ENCODE results near the gene RNF220.
A peak's percentile ranks its signal among the peaks of the same experiment; 100 is the strongest.

Gene RNF220

DNA sequence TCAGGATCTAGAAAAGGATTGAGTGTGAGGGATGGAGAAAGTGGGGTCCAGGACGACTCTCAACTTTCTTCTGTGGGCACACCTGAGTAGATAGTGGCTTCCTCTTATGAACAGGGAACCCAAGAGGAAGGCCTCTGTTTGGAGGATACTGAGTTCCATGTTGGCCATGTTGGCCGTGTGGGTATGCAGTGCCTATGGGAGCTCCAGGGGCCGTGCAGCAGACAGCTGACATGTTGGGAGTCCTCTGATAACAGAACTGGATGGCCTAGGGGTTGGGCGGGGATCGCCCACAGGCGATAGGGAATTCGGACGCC is 226.2 kb downstream of the RNF220 start:
- TF ChIP-seq, protein P1, sequence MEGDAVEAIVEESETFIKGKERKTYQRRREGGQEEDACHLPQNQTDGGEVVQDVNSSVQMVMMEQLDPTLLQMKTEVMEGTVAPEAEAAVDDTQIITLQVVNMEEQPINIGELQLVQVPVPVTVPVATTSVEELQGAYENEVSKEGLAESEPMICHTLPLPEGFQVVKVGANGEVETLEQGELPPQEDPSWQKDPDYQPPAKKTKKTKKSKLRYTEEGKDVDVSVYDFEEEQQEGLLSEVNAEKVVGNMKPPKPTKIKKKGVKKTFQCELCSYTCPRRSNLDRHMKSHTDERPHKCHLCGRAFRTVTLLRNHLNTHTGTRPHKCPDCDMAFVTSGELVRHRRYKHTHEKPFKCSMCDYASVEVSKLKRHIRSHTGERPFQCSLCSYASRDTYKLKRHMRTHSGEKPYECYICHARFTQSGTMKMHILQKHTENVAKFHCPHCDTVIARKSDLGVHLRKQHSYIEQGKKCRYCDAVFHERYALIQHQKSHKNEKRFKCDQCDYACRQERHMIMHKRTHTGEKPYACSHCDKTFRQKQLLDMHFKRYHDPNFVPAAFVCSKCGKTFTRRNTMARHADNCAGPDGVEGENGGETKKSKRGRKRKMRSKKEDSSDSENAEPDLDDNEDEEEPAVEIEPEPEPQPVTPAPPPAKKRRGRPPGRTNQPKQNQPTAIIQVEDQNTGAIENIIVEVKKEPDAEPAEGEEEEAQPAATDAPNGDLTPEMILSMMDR (IDR thresholded peaks at IDR 0.05; ENCODE audit: extremely low read depth, insufficient read depth, missing control alignments): no peak
- in situ Hi-C loops (cut with MboI; ENCODE audit: low pct_unique_long_range_greater_than_20kb, low sequenced_read_pairs, unreplicated experiment): no loop called here
- no peak for DNase-seq (ENCODE audit: low spot score)

DNA sequence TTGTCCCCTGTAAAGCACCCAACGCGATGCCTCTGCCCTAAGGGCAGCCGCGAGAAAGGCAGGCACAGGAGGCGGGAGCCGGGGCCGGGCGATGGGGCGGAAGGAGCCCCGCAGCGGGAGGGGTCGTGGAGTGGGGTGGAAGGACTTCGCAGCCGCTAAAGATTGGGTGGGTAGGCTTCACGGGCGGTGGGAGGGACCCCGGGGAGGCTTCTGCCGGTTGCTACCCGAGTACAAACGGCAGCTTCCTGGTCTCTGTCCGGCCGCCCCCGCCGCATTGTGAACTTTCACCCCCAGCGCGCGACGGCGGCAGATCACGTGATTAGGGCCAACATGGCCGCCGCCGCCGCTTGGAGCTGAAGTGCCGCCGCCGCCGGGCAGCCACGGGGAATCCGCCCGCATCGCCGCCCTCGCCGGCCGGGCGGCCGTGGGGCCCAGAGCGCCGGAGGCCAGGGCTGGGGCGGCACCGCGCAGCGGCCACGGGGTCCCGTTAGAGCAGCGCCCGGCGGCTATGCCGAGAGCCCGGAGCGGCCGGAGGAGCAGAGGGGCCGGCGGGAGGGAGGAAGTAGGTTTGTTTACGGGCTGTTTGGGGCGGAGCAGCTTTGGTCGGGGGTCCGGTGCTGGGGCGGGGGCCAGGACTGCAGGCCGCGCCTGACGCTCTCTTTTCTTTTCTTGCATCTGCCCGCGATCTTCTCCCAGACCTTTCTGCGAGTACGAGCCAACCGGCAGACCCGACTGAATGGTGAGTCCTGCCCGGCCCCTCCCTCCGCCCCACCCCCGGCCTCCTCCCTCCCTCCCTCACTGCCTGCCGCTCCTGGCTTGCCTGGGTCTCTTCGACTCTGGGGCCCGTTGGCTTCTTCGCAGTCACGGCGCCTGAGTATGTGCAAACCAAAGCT is 226.8 kb downstream of the RNF220 start:
- in situ Hi-C loops (cut with MboI; ENCODE audit: low pct_unique_long_range_greater_than_20kb, low sequenced_read_pairs, unreplicated experiment): no loop called here
- DNase-seq (ENCODE audit: low spot score): peak; percentile 96
- TF ChIP-seq, protein P1 (IDR thresholded peaks at IDR 0.05; ENCODE audit: extremely low read depth, insufficient read depth, missing control alignments): no peak

DNA sequence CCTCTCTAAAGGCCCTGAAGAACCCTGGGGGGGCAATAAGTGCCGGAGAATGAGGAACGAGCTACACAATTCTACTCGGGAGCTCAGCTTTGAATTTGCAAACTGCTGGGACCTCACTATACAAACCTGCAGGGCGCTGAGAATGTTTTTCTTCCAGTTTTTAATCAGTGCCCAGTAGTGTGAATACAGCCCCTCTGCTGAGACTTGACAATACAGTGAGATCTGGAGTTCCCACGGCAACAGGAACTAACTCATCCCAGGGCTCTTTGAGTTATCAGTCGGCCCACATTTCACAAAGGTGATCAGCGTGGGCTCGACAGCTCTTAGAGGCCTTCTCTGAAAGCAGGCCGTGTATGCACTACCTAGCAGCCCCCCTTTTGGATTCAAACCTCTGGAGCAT is 227.5 kb downstream of the RNF220 start:
- in situ Hi-C loops (cut with MboI; ENCODE audit: low pct_unique_long_range_greater_than_20kb, low sequenced_read_pairs, unreplicated experiment): no loop called here
- DNase-seq (ENCODE audit: low spot score): no peak
- TF ChIP-seq, protein P1 (IDR thresholded peaks at IDR 0.05; ENCODE audit: extremely low read depth, insufficient read depth, missing control alignments): no peak

DNA sequence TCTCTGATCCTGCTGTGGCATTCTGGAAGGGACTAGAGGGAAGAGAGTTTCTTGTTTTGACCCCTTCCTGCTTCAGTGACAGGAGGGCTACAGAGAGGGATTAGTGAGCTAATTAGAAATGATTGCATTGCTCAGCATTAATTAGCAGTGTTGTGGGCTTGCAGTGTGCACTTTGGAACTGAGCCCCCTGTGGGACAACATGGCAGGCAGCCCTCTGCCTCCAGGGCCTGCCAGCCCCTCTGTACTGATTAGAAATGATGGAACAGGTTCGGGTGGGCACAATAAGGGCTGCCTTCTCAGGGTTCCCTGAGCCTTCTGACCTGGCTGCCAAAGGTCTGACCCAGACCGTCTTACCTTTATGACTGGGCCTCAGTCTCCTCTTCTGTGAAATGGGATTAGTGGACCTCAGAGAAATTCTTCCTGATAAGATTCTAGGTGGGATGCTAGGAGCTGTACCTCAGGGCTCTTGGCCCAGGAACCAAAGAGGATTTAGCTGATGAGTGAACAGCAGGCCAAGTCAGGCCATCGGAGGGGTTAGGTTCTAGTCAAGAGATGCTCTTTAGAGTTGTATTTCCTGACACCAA is 229.6 kb downstream of the RNF220 start:
- TF ChIP-seq, protein P1 (IDR thresholded peaks at IDR 0.05; ENCODE audit: extremely low read depth, insufficient read depth, missing control alignments): no peak
- in situ Hi-C loops (cut with MboI; ENCODE audit: low pct_unique_long_range_greater_than_20kb, low sequenced_read_pairs, unreplicated experiment): no loop called here
- no peak for DNase-seq (ENCODE audit: low spot score)

DNA sequence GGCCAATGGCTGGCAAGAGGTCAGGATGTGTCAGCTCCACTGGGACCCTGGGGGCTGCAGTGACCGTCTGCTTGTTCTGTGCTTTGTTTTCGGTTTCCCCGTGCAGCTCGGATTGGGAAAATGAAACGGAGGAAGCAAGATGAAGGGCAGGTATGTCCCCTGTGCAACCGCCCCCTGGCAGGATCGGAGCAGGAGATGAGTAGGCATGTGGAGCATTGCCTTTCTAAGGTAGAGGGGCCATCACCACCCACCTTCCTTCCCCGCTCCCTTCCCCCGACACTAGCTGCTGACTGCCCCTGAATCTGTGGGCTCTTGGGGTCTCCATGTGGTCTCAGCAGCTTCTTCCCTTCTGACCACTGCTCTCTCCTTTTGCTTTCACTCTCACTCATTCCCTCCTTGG is 230.4 kb downstream of the RNF220 start:
- DNase-seq (ENCODE audit: low spot score): no peak
- in situ Hi-C loops (cut with MboI; ENCODE audit: low pct_unique_long_range_greater_than_20kb, low sequenced_read_pairs, unreplicated experiment): no loop called here
- TF ChIP-seq, protein P1 (IDR thresholded peaks at IDR 0.05; ENCODE audit: extremely low read depth, insufficient read depth, missing control alignments): no peak

DNA sequence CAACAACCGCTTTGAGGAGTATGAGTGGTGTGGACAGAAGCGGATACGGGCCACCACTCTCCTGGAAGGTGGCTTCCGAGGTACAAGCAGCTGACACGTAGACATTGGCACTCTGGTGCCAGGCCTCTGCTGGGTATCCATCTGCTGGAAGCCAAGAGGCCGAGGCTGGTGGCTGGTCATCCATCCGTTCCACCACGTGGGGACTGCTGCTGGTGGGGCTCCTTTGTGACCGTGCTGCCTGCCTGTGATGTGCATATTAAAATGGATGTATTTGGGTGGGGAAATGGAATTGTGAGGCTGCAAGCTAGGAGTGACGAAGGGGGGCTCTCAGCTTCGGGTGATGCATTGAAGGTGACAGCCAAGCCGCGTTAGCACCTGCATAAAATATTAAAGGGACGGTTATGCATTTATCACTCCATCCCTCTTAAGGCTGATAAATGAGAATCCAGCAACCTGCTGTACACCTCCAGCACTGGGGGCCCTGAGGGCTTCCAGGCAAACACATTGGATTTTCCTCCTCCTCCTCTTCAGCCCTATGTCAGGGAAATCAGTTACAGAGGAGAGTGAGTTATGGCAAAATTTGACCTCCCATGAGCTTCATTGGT is 231.1 kb downstream of the RNF220 start:
- in situ Hi-C loops (cut with MboI; ENCODE audit: low pct_unique_long_range_greater_than_20kb, low sequenced_read_pairs, unreplicated experiment): no loop called here
- TF ChIP-seq, protein P1 (IDR thresholded peaks at IDR 0.05; ENCODE audit: extremely low read depth, insufficient read depth, missing control alignments): no peak
- DNase-seq (ENCODE audit: low spot score): no peak

Measured in GM13977 (cell line).